Mesendoderm (in vitro differentiated cells): ENCODE results near the gene ANKIB1.

ENCODE experiments used
- DNase-seq: peaks from one replicate; pipeline ENCODE4 v3.0.0; 2013
- H2AK5ac ChIP-seq: 2 replicates; pipeline ENCODE4 v1.6.1; 2013; ENCODE audit warnings: low read length, inconsistent platforms
- H2BK120ac ChIP-seq: 2 replicates; pipeline ENCODE4 v1.6.1; 2013; ENCODE audit warnings: low read depth, mild to moderate bottlenecking, low read length, moderate library complexity, mixed read lengths
- H2BK15ac ChIP-seq: replicated peaks from 2 replicates; pipeline ENCODE4 v1.6.1; 2013; ENCODE audit warnings: low read depth, mild to moderate bottlenecking, moderate library complexity
- H2BK5ac ChIP-seq: 2 replicates; pipeline ENCODE4 v1.6.1; 2013; ENCODE audit warnings: low read length, inconsistent platforms
- H3K18ac ChIP-seq: 2 replicates; pipeline ENCODE4 v1.6.1; 2013; ENCODE audit warnings: mild to moderate bottlenecking, low read length, mixed read lengths
- H3K23ac ChIP-seq: one replicate; pipeline ENCODE4 v1.6.1; 2013; ENCODE audit warnings: low read length
- H3K27ac ChIP-seq: 2 replicates; pipeline ENCODE4 v1.5.1; 2013; ENCODE audit warnings: low read depth, mild to moderate bottlenecking, inconsistent platforms, low read length, moderate library complexity
- H3K27me3 ChIP-seq: 2 replicates; pipeline ENCODE4 v1.6.1; 2013; ENCODE audit warnings: low read length, control low read depth, mild to moderate bottlenecking, inconsistent platforms; ENCODE audit not compliant: insufficient read depth, poor library complexity
- H3K36me3 ChIP-seq: 2 replicates; pipeline ENCODE4 v1.6.1; 2013; ENCODE audit warnings: low read length, inconsistent platforms; ENCODE audit not compliant: control insufficient read depth, insufficient read depth
- H3K4ac ChIP-seq: one replicate; pipeline ENCODE4 v1.6.1; 2013; ENCODE audit warnings: low read depth, mild to moderate bottlenecking, low read length, moderate library complexity
- H3K4me1 ChIP-seq: 2 replicates; pipeline ENCODE4 v1.6.1; 2013; ENCODE audit warnings: low read depth, low read length, inconsistent platforms; ENCODE audit not compliant: control insufficient read depth
- H3K4me2 ChIP-seq: 2 replicates; pipeline ENCODE4 v1.6.1; 2013; ENCODE audit warnings: low read length
- H3K4me3 ChIP-seq: 2 replicates; pipeline ENCODE4 v1.5.1; 2013; ENCODE audit warnings: mild to moderate bottlenecking, low read length
- H3K56ac ChIP-seq: one replicate; pipeline ENCODE4 v1.6.1; 2013; ENCODE audit warnings: low read length
- H3K79me1 ChIP-seq: 2 replicates; pipeline ENCODE4 v1.6.1; 2013; ENCODE audit warnings: low read length, inconsistent platforms
- H3K79me2 ChIP-seq: 2 replicates; pipeline ENCODE4 v1.6.1; 2013; ENCODE audit warnings: mild to moderate bottlenecking, low read length; ENCODE audit not compliant: control insufficient read depth, insufficient read depth
- H3K9ac ChIP-seq: 2 replicates; pipeline ENCODE4 v1.6.1; 2013; ENCODE audit warnings: low read length, inconsistent platforms
- H4K5ac ChIP-seq: one replicate; pipeline ENCODE4 v1.6.1; 2013; ENCODE audit warnings: low read length
- H4K8ac ChIP-seq: one replicate; pipeline ENCODE4 v1.6.1; 2013; ENCODE audit warnings: low read depth, mild to moderate bottlenecking, control low read depth, low read length, moderate library complexity
- WGBS: extraction: QIAGEN DNeasy Blood & Tissue Kit; methylation state at CpG from one replicate; pipeline ENCODE4 v1.1.7; 2013; ENCODE audit warnings: low lambda C conversion rate, missing lambda C conversion rate; ENCODE audit not compliant: insufficient coverage; ENCODE audit errors: extremely low coverage; 5-methylcytosine and 5-hydroxymethylcytosine counted together

ANKIB1 gene

GRCh38 chr7:92226981-92227380, 18.8 kb upstream of the ANKIB1 start:
- no peak overlapping the region for H4K5ac ChIP-seq
- no peaks in the 10 kb centered on the region for H3K79me2 ChIP-seq
- H3K4me3 ChIP-seq, result no peak overlapping the region
- no peaks in the 10 kb centered on the region for H3K36me3 ChIP-seq
- no peak overlapping the region for H2AK5ac ChIP-seq
- no peak overlapping the region for H2BK5ac ChIP-seq
- no peak overlapping the region for H2BK120ac ChIP-seq
- H3K18ac ChIP-seq, result no peak overlapping the region
- H3K56ac ChIP-seq, result no peak overlapping the region
- no peaks in the 10 kb centered on the region for H3K79me1 ChIP-seq
- H3K4ac ChIP-seq, result no peak overlapping the region
- no peak overlapping the region for H3K27ac ChIP-seq
- no CpG with 5 or more reads among the region's 4 CpGs for WGBS
- no peaks in the 10 kb centered on the region for H3K27me3 ChIP-seq
- no peak overlapping the region for H4K8ac ChIP-seq
- H3K4me1 ChIP-seq, result no peaks in the 10 kb centered on the region
- no peak overlapping the region for H3K23ac ChIP-seq
- no peak overlapping the region for H3K9ac ChIP-seq
- no peak overlapping the region for H3K4me2 ChIP-seq
- DNase-seq, result no peak
- H2BK15ac ChIP-seq, result no peak overlapping the region

- Histone ChIP-seq H3K4me1 (no peaks in the 10 kb centered on the region), H3K18ac (no peak overlapping the region), H3K27ac (no peak overlapping the region), H3K4ac (no peak overlapping the region), H2BK15ac (no peak overlapping the region), H3K23ac (no peak overlapping the region), H3K27me3 (no peaks in the 10 kb centered on the region), H3K56ac (no peak overlapping the region), H2AK5ac (no peak overlapping the region), H4K8ac (no peak overlapping the region), H3K9ac (no peak overlapping the region), H3K79me1 (no peaks in the 10 kb centered on the region), H3K79me2 (no peaks in the 10 kb centered on the region), H2BK120ac (no peak overlapping the region), H3K36me3 (no peaks in the 10 kb centered on the region), H4K5ac (no peak overlapping the region), H3K4me2 (no peak overlapping the region), H2BK5ac (no peak overlapping the region), H3K4me3 (no peak overlapping the region)
- no peak for DNase-seq
- no CpG with 5 or more reads among the region's 2 CpGs for WGBS
Observed at GRCh38 chr7:92228100-92228499, 17.7 kb upstream of the ANKIB1 start.

- Histone ChIP-seq H3K27me3 (no peaks in the 10 kb centered on the region), H3K56ac (no peak overlapping the region), H2BK15ac (no peak overlapping the region), H3K4me2 (no peak overlapping the region), H2BK120ac (no peak overlapping the region), H3K36me3 (no peaks in the 10 kb centered on the region), H3K4me1 (no peaks in the 10 kb centered on the region), H2AK5ac (no peak overlapping the region), H4K5ac (no peak overlapping the region), H2BK5ac (no peak overlapping the region), H3K79me2 (no peaks in the 10 kb centered on the region), H3K27ac (no peak overlapping the region), H3K23ac (no peak overlapping the region), H3K18ac (no peak overlapping the region), H3K4ac (no peak overlapping the region), H3K4me3 (no peak overlapping the region), H4K8ac (no peak overlapping the region), H3K79me1 (no peaks in the 10 kb centered on the region), H3K9ac (no peak overlapping the region)
- DNase-seq, result no peak
- WGBS, result no CpG with 5 or more reads among the region's 2 CpGs
Observed at GRCh38 chr7:92228742-92229141, 17.0 kb upstream of the ANKIB1 start.

GRCh38 chr7:92230547-92230946, 15.2 kb upstream of the ANKIB1 start:
- DNase-seq, result no peak
- H3K23ac ChIP-seq, result no peak overlapping the region
- no peak overlapping the region for H2BK120ac ChIP-seq
- no peak overlapping the region for H3K4ac ChIP-seq
- WGBS, result 100% methylated on average over 2 of the region's 2 CpGs
- H3K4me2 ChIP-seq, result no peak overlapping the region
- no peak overlapping the region for H2BK15ac ChIP-seq
- H3K56ac ChIP-seq, result no peak overlapping the region
- H4K5ac ChIP-seq, result no peak overlapping the region
- H3K27ac ChIP-seq, result no peak overlapping the region
- H3K27me3 ChIP-seq, result no peaks in the 10 kb centered on the region
- no peak overlapping the region for H3K4me3 ChIP-seq
- H3K36me3 ChIP-seq, result no peaks in the 10 kb centered on the region
- H2BK5ac ChIP-seq, result no peak overlapping the region
- no peaks in the 10 kb centered on the region for H3K79me2 ChIP-seq
- H3K79me1 ChIP-seq, result no peaks in the 10 kb centered on the region
- no peak overlapping the region for H4K8ac ChIP-seq
- H3K18ac ChIP-seq, result no peak overlapping the region
- H3K9ac ChIP-seq, result no peak overlapping the region
- no peak overlapping the region for H2AK5ac ChIP-seq
- no peaks in the 10 kb centered on the region for H3K4me1 ChIP-seq

GRCh38 chr7:92242972-92243371, 2.8 kb upstream of the ANKIB1 start:
- Histone ChIP-seq H3K4me1 (peaks cover 4% of the 10 kb centered on the region), H3K36me3 (no peaks in the 10 kb centered on the region), H3K4ac (no peak overlapping the region), H3K27ac (no peak overlapping the region), H3K56ac (no peak overlapping the region), H3K79me1 (peaks cover 9% of the 10 kb centered on the region), H3K18ac (no peak overlapping the region), H3K4me3 (no peak overlapping the region), H4K5ac (no peak overlapping the region), H3K9ac (no peak overlapping the region), H2BK15ac (no peak overlapping the region), H3K79me2 (peaks cover 17% of the 10 kb centered on the region), H2BK120ac (no peak overlapping the region), H2AK5ac (no peak overlapping the region), H4K8ac (no peak overlapping the region), H3K4me2 (no peak overlapping the region), H3K23ac (no peak overlapping the region), H3K27me3 (no peaks in the 10 kb centered on the region), H2BK5ac (no peak overlapping the region)
- WGBS, result no CpG with 5 or more reads among the region's 6 CpGs
- no peak for DNase-seq

GRCh38 chr7:92244808-92245486, 827 bp upstream of the ANKIB1 start:
- no peak overlapping the region for H2BK5ac ChIP-seq
- H3K4me1 ChIP-seq, result peaks cover 7% of the 10 kb centered on the region
- H2BK15ac ChIP-seq, result no peak overlapping the region
- peak overlapping the region; percentile 91 for H3K4me2 ChIP-seq
- peak overlapping the region; percentile 98 for H3K56ac ChIP-seq
- H3K79me2 ChIP-seq, result peaks cover 25% of the 10 kb centered on the region
- no CpG with 5 or more reads among the region's 11 CpGs for WGBS
- H3K27me3 ChIP-seq, result no peaks in the 10 kb centered on the region
- H3K18ac ChIP-seq, result peak overlapping the region; percentile 33
- no peak overlapping the region for H4K8ac ChIP-seq
- no peak overlapping the region for H4K5ac ChIP-seq
- no peak overlapping the region for H2BK120ac ChIP-seq
- H3K9ac ChIP-seq, result peak overlapping the region; percentile 89
- peak overlapping the region; percentile 92 for H3K4me3 ChIP-seq
- DNase-seq, result no peak
- H2AK5ac ChIP-seq, result no peak overlapping the region
- no peak overlapping the region for H3K4ac ChIP-seq
- H3K27ac ChIP-seq, result peak overlapping the region; percentile 98
- H3K36me3 ChIP-seq, result no peaks in the 10 kb centered on the region
- H3K23ac ChIP-seq, result peak overlapping the region; percentile 48
- peaks cover 11% of the 10 kb centered on the region for H3K79me1 ChIP-seq
